ENCODE data around the gene CYTH3.

The CYTH3 gene

DNA sequence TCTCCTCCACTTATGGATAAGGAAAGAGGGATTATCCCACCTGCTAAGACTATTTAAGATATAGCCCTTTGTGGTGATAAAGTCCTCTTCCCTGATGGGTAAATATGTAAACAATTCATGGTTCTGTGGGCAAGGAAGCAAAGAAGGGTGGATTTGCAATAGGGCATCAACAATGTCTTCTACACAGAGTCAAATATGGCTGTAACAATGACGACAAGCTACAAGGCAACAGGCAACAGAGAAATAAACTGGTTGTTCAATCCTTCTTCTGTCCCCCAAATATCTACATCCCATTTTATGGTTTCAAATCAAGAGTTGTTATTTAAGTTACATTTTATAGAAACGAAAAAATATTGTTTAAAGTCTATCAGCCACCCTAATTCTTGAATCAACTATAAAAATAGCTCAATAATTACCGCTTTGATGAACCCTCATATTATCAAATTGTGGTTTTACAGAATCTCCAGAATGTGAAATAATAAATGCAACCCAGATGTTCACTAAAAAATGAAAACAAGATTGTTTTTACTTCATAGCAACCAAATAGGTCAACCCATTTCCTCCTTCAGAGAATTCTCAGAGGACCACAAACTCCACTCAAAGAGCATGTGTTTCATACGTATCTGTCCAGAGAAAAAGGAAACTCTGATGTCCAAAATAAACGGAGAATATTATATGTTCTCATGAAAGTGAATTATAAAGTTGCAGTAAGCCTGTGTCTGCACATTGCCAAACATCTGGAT is 13.8 kb downstream of the CYTH3 start:
- peak; percentile 92 for DNase-seq (ENCODE audit: low spot score)

GRCh38 chr7:6257675-6258074 is 14.7 kb downstream of the CYTH3 start:
- peak; percentile 43 for DNase-seq (ENCODE audit: low spot score)

DNA sequence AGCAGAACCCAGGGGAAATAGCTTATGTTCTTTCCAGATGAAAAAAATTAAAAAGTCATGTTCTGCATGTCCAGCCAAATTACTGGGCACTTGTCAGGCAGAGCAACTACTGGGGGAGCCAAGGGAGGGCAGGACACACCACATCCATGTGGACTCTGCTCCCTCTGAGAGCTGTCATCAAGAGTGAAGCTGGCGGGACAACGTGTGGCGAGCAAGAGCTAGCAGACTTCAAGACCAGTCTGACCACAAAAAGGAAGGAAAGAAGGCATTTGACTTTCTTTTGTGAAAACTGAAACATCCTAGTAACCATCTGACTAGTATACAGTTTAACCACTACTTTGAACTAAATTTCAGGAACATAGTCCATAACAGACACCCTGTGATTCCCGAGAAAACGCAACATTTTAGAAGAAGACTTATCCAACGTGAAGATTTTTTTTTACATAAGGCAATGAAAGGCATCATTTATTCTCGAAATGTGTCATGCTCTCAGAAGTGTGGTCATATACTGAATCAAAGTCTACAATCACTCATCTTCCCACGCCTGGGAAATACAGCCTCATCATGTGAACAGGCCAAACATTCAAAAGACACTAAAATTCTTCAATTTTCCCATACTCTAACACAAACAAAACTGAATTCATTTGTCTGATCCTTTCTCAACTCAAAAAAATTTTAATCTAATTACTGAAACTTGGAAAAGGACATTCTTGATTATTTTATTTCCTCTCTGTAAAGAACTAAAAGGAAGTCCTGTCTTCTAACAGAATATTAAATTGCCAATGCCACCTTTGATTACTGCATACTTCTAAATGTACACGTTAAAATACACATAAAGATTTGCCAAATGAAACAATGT is 15.5 kb downstream of the CYTH3 start:
- peak; percentile 51 for DNase-seq (ENCODE audit: low spot score)

DNA sequence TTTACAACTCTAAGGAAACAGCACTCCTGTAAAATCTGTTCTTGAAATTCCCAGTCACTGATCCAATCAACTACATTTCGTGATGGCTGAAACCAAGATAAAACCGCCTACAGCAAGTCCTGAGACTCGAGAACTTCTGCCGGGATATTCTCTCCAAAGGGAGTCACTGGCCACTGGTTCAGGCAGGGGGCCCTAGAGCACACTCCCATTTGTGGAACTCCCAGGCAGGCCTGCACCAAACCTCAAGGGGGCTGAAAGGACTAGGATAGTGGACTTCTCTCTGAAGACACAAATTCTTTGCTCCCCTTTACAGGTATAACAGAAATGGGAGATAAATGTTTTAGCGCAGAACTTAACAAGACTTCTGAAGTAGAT is 16.3 kb downstream of the CYTH3 start:
- DNase-seq (ENCODE audit: low spot score) = no peak

GRCh38 chr7:6254866-6255265 is 17.6 kb downstream of the CYTH3 start:
- no peak for DNase-seq (ENCODE audit: low spot score)

DNA sequence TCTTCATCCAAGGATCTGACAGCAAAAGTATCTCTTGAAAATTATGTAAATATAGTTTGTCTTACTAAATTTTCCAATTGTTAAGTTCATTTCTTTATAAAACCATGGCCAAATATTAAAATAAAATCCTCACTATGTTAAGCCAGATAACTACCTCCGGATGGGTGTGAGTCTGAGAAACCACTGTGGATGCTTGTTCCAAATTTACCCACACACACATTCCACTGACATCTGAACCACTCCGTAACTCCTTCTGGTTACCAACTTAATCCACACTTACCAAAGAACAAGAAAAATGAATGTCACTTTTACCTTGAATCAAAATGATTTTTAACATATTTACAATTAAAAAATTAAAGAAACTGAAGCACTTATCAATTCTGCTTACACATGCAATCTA is 19.7 kb downstream of the CYTH3 start:
- DNase-seq (ENCODE audit: low spot score) = no peak

GRCh38 chr7:6252341-6252746 is 20.1 kb downstream of the CYTH3 start:
- DNase-seq (ENCODE audit: low spot score) = no peak

DNA sequence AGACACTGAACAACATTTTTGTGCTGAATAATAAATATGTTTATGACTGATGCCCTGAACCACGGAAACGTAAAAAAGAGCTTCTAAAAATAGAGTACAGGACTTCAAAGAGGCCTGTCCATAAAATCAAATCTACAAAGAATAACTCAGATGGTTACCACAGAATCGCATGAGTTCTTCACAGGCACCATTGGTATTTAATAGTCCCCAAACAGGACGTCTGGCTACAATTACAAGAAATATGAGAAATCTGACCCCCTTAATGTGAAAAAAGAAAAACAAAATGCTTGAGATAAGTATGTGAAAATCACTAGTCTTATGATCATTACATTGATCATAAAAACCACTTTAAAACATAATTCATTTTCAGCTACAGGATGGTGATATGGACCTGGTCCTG is 20.8 kb downstream of the CYTH3 start:
- no peak for DNase-seq (ENCODE audit: low spot score)

GRCh38 chr7:6250364-6250833 is 22.0 kb downstream of the CYTH3 start:
- DNase-seq (ENCODE audit: low spot score) = no peak

DNA sequence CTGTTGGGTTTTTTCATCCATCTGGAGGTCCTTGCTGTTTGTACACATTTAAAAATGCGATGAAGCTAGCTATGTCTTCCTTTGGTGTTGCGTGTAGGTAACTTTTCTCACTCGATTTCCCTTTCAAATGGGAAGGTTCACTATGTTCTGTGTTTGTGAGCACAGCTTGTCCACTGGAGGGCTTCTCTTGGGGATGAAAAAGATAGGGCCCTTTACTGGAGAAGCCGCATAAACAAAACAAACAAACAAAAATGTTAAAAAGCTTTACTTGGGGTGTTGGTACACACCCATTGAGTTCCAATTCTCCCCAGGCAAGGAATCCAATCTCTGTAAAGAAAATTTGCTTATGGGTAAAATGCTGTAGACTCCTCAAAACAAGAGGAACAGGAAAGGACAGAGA is 23.4 kb downstream of the CYTH3 start:
- DNase-seq (ENCODE audit: low spot score) = no peak

GRCh38 chr7:6248581-6248980 is 23.8 kb downstream of the CYTH3 start:
- DNase-seq (ENCODE audit: low spot score) = no peak

DNA sequence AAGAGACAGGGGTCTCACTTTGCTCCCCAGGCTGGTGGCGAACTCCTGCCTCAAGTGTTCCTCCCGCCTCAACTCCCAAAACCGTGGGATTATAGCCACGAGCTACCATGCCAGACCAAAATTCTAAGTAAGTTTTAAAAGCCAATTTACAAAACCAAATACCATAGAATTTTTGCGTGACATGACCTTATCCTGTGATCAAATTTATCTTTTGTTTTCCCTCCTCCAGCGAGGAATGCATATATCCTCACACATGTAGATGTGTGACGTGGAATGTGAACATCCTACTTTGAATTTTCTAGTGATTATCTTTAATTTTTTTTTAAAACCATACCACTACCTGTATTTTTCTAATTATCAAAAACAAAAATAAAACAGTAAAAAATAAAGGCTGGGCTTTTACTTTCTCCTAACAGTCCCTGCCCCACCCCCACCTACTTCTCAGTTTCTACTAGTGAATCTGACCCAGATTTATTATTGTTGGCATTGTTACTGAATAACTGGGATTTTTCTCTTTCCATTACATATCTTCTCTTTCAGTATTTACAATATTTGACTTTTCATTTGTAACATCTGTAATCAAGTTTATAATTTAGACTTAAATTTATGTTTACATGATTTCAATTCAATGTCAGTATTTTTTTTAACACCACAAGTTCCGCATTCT is 26.0 kb downstream of the CYTH3 start:
- DNase-seq (ENCODE audit: low spot score) = no peak

DNA sequence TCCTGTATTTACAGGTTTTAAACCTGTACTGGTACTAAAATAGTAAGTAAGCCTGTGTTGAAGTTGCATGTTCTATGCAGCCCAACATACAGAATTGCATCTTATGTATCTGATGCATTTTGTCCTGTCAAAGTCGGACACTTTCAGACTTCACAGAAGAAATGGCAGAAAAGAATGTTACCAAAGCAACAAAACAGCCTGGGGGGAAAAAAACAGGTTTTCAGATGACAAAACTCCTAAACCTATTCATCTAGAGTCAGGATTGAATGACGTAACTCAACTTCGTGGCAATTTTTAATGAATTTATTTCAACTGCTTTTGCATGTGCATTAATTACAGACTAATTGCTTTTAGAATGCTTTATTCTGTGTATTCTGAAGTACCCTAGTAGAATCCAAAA is 28.4 kb downstream of the CYTH3 start:
- no peak for DNase-seq (ENCODE audit: low spot score)

DNA sequence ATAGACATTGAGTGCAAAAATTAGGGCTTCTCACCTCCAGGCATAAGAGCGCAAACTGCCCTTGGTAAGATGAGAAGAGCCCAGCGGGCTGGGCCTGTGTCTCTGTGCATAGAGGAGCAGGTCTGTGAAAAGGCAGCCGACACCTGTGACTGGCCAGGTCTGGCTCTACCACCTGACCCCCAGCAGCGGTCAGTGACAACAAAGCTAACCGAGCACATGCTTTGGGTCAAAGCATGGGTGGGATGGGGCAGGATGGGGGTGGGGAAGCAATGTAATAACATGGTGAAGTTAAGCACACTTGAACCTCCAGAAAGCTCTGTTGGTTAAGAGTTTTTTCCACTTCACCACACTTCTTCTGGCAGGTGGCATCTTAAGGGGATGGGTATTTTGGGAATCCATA is 29.3 kb downstream of the CYTH3 start:
- DNase-seq (ENCODE audit: low spot score) = no peak

DNA sequence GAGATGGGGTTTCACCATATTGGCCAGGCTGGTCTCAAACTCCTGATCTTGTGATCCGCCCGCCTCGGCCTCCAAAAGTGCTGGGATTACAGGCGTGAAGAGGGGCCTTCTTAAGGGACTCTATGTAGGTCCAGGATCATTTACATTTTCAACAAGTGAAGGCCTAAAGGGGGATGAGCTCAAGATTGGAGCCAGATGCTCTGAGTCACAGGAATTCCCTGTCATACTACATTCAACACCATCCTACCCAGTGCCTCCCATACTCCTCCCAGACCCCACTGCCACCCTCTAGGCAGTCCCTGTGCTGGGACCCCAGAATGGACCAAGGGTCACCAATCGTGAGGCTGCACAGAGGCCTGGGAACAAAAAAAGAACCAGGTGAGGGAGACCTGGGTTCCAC is 29.9 kb downstream of the CYTH3 start:
- no peak for DNase-seq (ENCODE audit: low spot score)

DNA sequence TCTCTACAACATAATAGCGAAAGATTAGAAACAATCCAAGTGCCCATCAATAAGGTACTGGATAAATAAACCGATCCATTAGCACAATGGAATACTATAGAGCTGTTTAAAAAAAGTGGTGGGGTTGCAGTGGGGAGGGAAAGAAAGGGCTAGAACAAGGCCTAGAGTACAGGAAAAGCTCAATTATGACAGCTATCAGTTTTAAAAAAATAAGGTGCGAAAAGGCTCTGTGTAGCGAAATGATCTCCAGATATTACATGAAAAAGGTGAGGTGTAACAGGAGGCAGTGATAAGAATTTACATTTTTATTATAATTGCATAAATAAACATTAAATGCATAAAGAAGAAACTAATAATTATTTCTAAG is 30.8 kb downstream of the CYTH3 start:
- DNase-seq (ENCODE audit: low spot score) = no peak

- no peak for DNase-seq (ENCODE audit: low spot score)
These were observed 34.0 kb downstream of the CYTH3 start for GRCh38 chr7:6238309-6238925.

DNA sequence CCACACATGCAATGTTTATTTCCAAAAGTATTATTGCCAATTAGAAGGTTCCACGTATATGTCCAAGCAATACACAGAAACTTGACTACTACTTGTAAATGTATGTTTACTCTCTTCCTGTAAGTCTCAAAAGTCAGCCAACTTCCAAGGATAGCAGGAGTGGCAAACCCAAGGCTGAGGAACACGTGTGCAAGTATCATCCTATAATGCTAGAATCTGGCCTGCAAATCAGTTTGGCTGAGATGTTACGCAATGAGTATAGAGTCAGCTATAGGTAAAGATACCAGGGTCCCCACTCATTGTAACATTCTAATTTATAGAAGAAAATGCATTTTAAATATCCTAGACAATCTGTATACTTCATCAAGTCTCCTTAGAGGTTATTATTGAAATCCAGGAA is 34.7 kb downstream of the CYTH3 start:
- no peak for DNase-seq (ENCODE audit: low spot score)

GRCh38 chr7:6237011-6237410 is 35.4 kb downstream of the CYTH3 start:
- no peak for DNase-seq (ENCODE audit: low spot score)

- no peak for DNase-seq (ENCODE audit: low spot score)
These were observed 37.2 kb downstream of the CYTH3 start for GRCh38 chr7:6235029-6235871.

GRCh38 chr7:6234384-6234783 is 38.0 kb downstream of the CYTH3 start:
- peak; percentile 54 for DNase-seq (ENCODE audit: low spot score)

DNA sequence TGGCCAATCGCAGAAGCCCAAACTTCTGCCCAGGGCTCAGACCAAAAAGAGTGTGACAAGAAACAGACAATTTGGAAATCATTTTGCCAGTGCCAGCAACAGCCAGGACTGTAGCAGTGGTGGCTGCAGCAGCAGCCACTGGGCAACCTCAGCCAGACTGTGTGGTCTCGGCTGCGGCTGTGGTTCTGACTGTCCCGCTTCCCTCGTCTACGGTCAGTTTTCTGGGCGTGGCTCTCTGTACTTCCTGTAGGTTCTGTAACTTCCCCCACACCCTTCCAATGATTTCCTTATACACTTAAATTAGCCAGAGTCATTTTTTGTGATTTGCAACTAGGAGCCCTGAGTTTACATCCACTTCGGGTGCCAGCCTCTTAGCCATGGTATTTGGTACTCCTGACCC is 39.9 kb downstream of the CYTH3 start:
- DNase-seq (ENCODE audit: low spot score) = no peak

All from NAMALWA (cell line).